Posterior vena cava (tissue), 2 donors: ENCODE results near the gene NSD1. TPM values are rescaled to one million over a fixed set of nuclear protein-coding genes. Genes with fewer than 3 reads are reported as not detected.

Experiments
- DNase-seq: peaks from one replicate; pipeline ENCODE4 v3.0.0-alpha.2; 2020; ENCODE audit warnings: low spot score
- intact Hi-C, 2 donors: fragments of 100-400 bp; cut with DNase I; formaldehyde crosslinking; loops; one replicate each; pipeline versions ENCODE4 v1.14.1 to v1.14.2; 2022 to 2023
- long read RNA-seq, 2 donors: library from polyadenylated mRNA; unstranded; transcript quantifications; one replicate each; pipeline ENCODE4 v2.0.0, GENCODE V29; 2020 to 2021
- total RNA-seq, 2 donors: library from RNA; stranded (reverse); fragmentation: NEBNext Ultra II Directional; extraction: Animal tissue kit (Norgen Biotek cat#: 25700); gene quantifications; one replicate each; pipeline ENCODE4 v1.2.1, GENCODE V29; 2021
- donor health status: DM: yes; HTN: yes; CAD: no.
- donor health status: DM: yes; HTN: yes; CAD: no.

Gene NSD1, protein sequence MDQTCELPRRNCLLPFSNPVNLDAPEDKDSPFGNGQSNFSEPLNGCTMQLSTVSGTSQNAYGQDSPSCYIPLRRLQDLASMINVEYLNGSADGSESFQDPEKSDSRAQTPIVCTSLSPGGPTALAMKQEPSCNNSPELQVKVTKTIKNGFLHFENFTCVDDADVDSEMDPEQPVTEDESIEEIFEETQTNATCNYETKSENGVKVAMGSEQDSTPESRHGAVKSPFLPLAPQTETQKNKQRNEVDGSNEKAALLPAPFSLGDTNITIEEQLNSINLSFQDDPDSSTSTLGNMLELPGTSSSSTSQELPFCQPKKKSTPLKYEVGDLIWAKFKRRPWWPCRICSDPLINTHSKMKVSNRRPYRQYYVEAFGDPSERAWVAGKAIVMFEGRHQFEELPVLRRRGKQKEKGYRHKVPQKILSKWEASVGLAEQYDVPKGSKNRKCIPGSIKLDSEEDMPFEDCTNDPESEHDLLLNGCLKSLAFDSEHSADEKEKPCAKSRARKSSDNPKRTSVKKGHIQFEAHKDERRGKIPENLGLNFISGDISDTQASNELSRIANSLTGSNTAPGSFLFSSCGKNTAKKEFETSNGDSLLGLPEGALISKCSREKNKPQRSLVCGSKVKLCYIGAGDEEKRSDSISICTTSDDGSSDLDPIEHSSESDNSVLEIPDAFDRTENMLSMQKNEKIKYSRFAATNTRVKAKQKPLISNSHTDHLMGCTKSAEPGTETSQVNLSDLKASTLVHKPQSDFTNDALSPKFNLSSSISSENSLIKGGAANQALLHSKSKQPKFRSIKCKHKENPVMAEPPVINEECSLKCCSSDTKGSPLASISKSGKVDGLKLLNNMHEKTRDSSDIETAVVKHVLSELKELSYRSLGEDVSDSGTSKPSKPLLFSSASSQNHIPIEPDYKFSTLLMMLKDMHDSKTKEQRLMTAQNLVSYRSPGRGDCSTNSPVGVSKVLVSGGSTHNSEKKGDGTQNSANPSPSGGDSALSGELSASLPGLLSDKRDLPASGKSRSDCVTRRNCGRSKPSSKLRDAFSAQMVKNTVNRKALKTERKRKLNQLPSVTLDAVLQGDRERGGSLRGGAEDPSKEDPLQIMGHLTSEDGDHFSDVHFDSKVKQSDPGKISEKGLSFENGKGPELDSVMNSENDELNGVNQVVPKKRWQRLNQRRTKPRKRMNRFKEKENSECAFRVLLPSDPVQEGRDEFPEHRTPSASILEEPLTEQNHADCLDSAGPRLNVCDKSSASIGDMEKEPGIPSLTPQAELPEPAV (N-terminal part only)
- total RNA-seq = 10 to 100 TPM; 60.5 to 67.6 TPM
- long read RNA-seq, donor 1, partial matches to known transcripts = 5 of 13 reads
- long read RNA-seq, donor 1, other reads (novel, unspliced or antisense) = 8 of 13 reads
- long read RNA-seq, donor 2, partial matches to known transcripts = 7 of 25 reads
- long read RNA-seq, donor 2, other reads (novel, unspliced or antisense) = 16 of 25 reads

DNA sequence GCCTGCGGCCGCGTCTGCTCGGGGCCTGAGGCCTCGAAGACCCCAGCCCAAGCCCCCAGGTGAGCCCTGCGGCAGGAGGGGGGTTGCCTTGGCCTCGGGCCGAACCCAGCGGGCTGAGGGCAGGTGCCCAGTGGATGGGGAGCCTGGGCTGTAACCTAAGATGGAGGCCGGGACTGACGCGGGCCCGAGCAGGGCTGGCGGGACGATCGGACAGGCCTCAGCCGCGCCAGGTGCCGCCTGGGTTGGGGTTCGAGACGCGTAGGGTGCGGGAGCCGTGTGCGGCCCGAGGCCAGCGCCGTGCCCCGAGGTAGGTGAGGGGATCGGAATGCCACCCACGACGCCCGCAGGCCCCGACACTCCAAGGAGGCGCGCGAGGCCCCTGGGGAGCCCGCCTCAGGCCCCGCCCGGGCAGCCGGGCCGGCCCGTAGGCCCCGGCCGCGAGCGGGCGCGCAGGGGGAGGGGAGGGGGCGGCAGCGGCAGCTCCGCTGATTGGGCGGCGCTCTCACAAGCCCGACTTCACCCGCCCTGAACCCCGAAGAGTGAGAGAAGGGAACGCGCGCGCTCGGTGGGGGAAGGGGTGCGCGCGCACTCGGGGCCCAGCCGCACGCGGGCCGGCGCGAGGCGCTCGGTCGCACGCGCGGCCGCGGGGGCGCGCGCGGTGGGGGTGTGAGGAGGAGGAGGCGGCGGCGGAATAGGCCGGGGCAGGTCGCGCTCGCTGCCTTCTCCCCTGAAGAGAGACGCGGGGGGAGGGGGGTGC is at the start of gene NSD1:
TSS of gene NSD1 (plus strand) at position 678 of the 757 bp plus-strand sequence. CDS start 1,331 bp downstream, outside the sequence.
- peak; percentile 96 for DNase-seq
- intact Hi-C loops = no loop called here

GRCh38 chr5:177084175-177084574 is 49.4 kb upstream of the NSD1 start:
- no peak for DNase-seq
- intact Hi-C loops = no loop called here

DNA sequence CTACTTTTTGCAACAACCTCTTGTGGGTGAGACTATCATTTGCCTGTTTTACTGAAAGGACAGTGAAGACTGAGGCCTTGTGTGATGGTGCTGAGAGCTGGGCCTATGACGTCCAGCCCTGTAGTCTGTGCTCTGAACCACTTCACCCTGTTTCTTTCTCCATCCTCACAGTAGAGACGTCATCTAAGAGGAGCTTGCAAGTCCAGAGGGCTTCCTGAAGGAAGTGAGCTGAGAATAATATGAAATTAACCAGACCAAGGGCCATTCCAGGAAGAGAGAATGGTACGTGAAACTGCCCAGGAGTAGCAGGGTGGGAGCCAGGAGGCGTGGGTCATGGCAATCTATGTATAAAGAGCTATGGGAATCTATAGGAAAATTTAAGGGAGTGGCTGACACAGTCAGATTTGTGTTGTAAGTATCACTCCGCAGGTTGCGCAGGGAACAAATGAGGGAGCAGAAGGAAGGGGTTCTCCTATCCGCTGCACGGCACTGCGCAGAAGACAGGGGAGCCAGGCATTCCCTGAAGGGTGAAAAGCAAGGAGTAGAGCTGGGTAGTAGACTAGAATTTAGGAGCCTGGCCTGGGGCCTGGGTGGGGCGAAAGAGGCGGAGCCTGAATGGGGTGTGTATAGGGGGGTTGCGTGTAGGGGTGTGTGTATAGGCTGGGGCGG is 47.5 kb upstream of the NSD1 start:
- intact Hi-C loops = no loop called here
- DNase-seq = no peak

DNA sequence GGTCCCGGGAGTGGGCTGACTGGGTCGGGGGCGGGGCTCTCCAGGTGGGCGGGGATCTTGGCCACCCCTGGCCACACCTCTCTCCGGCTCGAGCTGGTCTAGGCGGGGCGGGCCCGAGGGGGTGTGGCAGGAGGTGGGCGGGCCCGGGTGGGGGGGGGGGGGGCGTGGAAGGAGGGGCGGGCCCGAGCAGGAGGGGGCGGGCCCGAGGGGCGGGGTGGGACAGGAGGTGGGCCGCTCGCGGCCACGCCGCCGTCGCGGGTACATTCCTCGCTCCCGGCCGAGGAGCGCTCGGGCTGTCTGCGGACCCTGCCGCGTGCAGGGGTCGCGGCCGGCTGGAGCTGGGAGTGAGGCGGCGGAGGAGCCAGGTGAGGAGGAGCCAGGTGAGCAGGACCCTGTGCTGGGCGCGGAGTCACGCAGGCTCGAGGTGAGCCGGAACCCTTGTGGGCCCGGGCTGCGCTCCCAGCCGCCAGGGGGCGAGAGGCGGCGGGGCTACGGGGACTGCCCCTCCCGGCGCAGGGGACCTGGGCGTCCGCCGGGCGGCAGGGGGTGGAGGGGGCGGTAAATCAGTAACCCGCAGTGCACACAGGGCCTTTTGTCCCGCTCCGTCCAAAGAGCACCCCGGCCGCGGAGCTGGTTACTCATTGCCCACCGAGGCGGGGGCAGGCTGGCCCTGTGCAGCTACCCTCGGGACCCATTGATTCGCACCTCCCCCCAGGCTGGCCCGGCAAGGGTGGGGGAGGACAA is 46.7 kb upstream of the NSD1 start, which contains the start of gene FGFR4:
TSS of gene FGFR4 (plus strand) at position 262 of the 744 bp plus-strand sequence. CDS start 2,688 bp downstream, outside the sequence.
- intact Hi-C loops = no loop called here

DNA sequence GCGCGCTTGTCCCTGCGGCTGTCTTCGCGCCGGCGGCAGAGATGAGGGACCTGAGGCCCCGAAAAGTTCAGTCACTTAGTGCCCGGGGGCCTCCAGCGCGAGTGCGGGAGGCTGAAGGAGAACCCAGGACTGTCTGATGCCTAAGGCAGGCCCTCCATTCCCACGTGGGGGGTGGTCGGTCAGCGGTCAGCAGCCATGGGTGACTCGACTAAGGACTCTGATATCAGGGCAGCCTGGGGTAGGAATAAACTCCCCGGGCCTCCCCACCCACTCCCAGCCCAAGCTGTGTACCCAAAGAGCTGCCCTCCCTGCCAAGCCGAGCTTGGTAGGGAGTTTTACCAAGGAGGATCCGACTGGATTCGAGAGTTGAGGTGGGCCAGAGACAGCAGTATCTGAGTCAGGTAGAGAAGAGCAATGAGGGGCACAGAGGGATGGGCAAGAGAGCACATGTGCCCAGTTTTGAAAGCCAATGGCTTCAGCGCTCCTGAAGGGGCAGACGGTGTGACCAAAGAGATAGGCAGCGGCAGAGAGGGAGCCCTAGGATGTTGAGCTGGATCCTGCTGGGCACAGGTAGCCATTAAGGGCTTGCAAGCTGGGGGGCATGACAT is 46.1 kb upstream of the NSD1 start:
- DNase-seq = no peak
- intact Hi-C loops = no loop called here

More for the DNA sequence above, 46.7 kb upstream of the NSD1 start, which contains the start of gene FGFR4:
- no peak for DNase-seq

- intact Hi-C loops = no loop called here
- no peak for DNase-seq
Measured at GRCh38 chr5:177089127-177089526, 44.4 kb upstream of the NSD1 start.

DNA sequence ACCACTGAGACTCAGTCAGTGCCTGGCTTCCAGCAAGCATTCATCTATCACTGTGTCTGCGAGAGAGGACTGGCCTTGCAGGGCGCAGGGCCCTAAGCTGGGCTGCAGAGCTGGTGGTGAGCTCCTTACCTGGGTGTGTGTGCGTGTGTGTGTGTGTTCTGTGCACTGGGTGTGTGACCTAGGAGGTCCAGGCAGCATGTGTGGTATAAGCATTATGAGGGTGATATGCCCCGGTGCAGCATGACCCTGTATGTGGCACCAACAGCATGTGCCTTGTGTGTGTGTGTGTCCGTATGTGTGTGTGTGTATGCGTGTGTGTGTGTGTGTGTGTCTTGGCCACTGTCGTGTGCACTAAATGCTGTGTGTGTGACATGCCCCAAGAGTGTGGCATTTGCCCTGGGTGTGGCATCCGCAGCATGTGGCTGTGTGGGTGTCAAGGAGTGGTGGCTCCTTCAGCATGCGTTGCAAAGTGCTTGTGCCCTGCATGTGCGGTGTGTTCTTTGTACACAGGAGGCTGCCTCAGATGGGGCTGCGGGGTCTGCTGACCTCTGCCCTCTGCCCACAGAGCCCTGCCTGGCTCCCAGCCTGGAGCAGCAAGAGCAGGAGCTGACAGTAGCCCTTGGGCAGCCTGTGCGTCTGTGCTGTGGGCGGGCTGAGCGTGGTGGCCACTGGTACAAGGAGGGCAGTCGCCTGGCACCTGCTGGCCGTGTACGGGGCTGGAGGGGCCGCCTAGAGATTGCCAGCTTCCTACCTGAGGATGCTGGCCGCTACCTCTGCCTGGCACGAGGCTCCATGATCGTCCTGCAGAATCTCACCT is 43.5 kb upstream of the NSD1 start:
- DNase-seq = no peak
- intact Hi-C loops = no loop called here

GRCh38 chr5:177090813-177091212 is 42.8 kb upstream of the NSD1 start:
- no peak for DNase-seq
- intact Hi-C loops = no loop called here

GRCh38 chr5:177091232-177091631 is 42.3 kb upstream of the NSD1 start:
- intact Hi-C loops = no loop called here

GRCh38 chr5:177092178-177093081 is 41.1 kb upstream of the NSD1 start:
- intact Hi-C loops = no loop called here

More at GRCh38 chr5:177091232-177091631, 42.3 kb upstream of the NSD1 start:
- no peak for DNase-seq

GRCh38 chr5:177093082-177093712 is 40.4 kb upstream of the NSD1 start:
- intact Hi-C loops = no loop called here
- no peak for DNase-seq

More at GRCh38 chr5:177092178-177093081, 41.1 kb upstream of the NSD1 start:
- DNase-seq = no peak

GRCh38 chr5:177093803-177094202 is 39.8 kb upstream of the NSD1 start:
- intact Hi-C loops = no loop called here

DNA sequence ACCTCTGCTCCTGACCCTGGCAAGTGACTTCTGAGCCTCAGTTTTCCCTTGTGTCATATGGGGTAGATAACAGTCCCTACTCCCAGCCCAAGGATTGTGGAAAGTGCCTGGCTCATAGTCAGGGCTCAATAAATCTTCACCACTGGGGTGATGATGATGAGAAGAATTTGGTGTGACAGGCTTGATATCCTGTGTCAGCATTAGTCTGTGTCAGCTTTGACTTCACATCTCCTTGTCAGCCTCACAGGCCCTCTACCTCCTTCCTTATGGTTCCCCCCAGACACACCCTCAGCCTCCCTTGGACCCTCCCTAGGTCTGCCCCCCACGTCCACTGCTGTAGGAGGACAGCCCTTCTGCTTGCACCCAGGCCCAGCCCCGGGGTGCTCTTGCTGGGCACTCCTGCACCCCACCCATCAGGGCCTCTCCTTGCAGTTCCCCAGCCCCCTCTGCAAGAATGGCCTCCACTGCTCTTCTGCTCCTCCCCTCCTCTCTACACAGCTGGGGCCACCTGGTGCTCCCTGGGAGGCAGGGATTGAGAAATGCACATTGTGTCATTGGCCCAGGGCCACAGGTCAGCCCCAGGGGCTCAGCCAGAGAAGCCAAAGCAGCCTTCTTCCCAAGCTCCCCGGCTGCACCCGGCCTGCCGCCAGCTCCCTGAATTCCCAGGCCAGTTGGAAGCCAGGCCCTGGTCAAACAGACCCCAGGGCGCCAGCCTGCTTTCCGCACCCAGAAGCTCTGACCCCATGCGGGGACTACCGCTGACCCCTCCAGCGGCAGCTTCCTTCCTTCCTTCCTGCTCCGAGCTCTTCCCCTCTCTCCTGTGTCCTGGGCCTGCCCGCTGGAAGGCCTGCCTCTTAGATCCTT is 39.1 kb upstream of the NSD1 start:
- intact Hi-C loops = no loop called here
- DNase-seq = no peak

More at GRCh38 chr5:177093803-177094202, 39.8 kb upstream of the NSD1 start:
- no peak for DNase-seq
